ENCODE measurements around the gene HMGCL. TPM values are rescaled to one million over a fixed set of nuclear protein-coding genes. Genes with fewer than 3 reads are reported as not detected.

Gene HMGCL
- total RNA-seq (2022) (30.4 and 39.3 TPM in 2 replicates), Bru-seq, nascent RNA (percentile 68 among the genes with signal in this experiment), BruChase-seq, experiment 1, labeled RNA remaining after a 6-hour chase (percentile 74 among the genes with signal in this experiment), BruChase-seq, experiment 2, labeled RNA remaining after a 2-hour chase (percentile 72 among the genes with signal in this experiment)
- long read RNA-seq, transcript HMGCL-203 (9 exons, 1,600 nt) = major isoform, 80 of 102 reads
- long read RNA-seq, partial matches to known transcripts = 2 of 102 reads
- long read RNA-seq, other reads (novel, unspliced or antisense) = 12 of 102 reads

- POLR2A ChIA-PET = interaction anchor here (0.6 to 3.0 kb wide), 22 partner anchors 9 to 377 kb away, joined by 3 to 43 read pairs (median 4); partner anchors contain the start of genes GALE, LYPLA2, PITHD1 and PNRC2
- Mint-ChIP-seq H3K4me1 (ENCODE audit: insufficient read depth, unreplicated experiment) (peaks cover 11% of the 10 kb centered on the region), H3K36me3 (ENCODE audit: insufficient read depth, unreplicated experiment) (peaks cover 6% of the 10 kb centered on the region), H3K27me3 (ENCODE audit: insufficient read depth, unreplicated experiment) (no peaks in the 10 kb centered on the region), H3K9me3 (ENCODE audit: unreplicated experiment) (no peaks in the 10 kb centered on the region), H3K4me3 (ENCODE audit: unreplicated experiment) (peak within 1 kb of the TSS; percentile 90), H3K27ac (ENCODE audit: low read depth, unreplicated experiment) (peak within 1 kb of the TSS; percentile 92)
- no peak for TF ChIP-seq CTCF (IDR thresholded peaks at IDR 0.05; ENCODE audit: unreplicated experiment)
- DNase-seq (ENCODE audit: unreplicated experiment) = peak; percentile 86
- intact Hi-C loops (cut with micrococcal nuclease) = no loop called here
- BruUV-seq (replicated peaks) = no TSS peak
- CTCF ChIA-PET = interaction anchor here (0.5 to 2.2 kb wide), 6 partner anchors 15 to 1149 kb away, joined by 3 to 11 read pairs (median 4); no protein-coding TSS in a partner anchor
Measured at GRCh38 chr1:23825076-23825761, at the start of gene HMGCL. Gene HMGCL (minus strand): TSS chr1:23825429. CDS start chr1:23825415, 14 bp downstream.

- intact Hi-C loops (cut with micrococcal nuclease) = no loop called here
- BruUV-seq (replicated peaks) = no TSS peak
- no peak overlapping the region for H3K27ac Mint-ChIP-seq (ENCODE audit: low read depth, unreplicated experiment)
- TF ChIP-seq CTCF (IDR thresholded peaks at IDR 0.05; ENCODE audit: unreplicated experiment) = no peak
- peaks cover 16% of the 10 kb centered on the region for H3K27me3 Mint-ChIP-seq (ENCODE audit: insufficient read depth, unreplicated experiment)
- no peak for DNase-seq (ENCODE audit: unreplicated experiment)
- H3K4me3 Mint-ChIP-seq (ENCODE audit: unreplicated experiment) = no peak overlapping the region
- CTCF ChIA-PET = interaction anchor here (0.7 to 1.5 kb wide), 2 partner anchors 62 to 67 kb away, joined by 4 read pairs; no protein-coding TSS in a partner anchor
- H3K9me3 Mint-ChIP-seq (ENCODE audit: unreplicated experiment) = no peaks in the 10 kb centered on the region
- H3K4me1 Mint-ChIP-seq (ENCODE audit: insufficient read depth, unreplicated experiment) = peaks cover 12% of the 10 kb centered on the region
- POLR2A ChIA-PET = interaction anchor here (0.6 to 0.8 kb wide), 2 partner anchors 44 to 46 kb away, joined by 3 to 4 read pairs; no protein-coding TSS in a partner anchor
- no peaks in the 10 kb centered on the region for H3K36me3 Mint-ChIP-seq (ENCODE audit: insufficient read depth, unreplicated experiment)
Measured at GRCh38 chr1:23872421-23872820, 47.2 kb upstream of the HMGCL start.

GRCh38 chr1:23869051-23869450 is 43.8 kb upstream of the HMGCL start:
- no peak for DNase-seq (ENCODE audit: unreplicated experiment)
- Mint-ChIP-seq H3K9me3 (ENCODE audit: unreplicated experiment) (no peaks in the 10 kb centered on the region), H3K4me1 (ENCODE audit: insufficient read depth, unreplicated experiment) (peaks cover 30% of the 10 kb centered on the region), H3K4me3 (ENCODE audit: unreplicated experiment) (peak overlapping the region; percentile 70), H3K36me3 (ENCODE audit: insufficient read depth, unreplicated experiment) (peaks cover 3% of the 10 kb centered on the region), H3K27ac (ENCODE audit: low read depth, unreplicated experiment) (no peak overlapping the region), H3K27me3 (ENCODE audit: insufficient read depth, unreplicated experiment) (peaks cover 16% of the 10 kb centered on the region)
- ChIA-PET CTCF (interaction anchor here (0.6 to 3.4 kb wide), 13 partner anchors 9 to 277 kb away, joined by 3 to 16 read pairs (median 3); partner anchors contain the start of gene PITHD1), POLR2A (interaction anchor here (0.6 to 1.1 kb wide), 3 partner anchors 17 to 76 kb away, joined by 3 to 4 read pairs (median 4); partner anchors contain the start of gene HMGCL)
- no TSS peak for BruUV-seq (replicated peaks)
- no peak for TF ChIP-seq CTCF (IDR thresholded peaks at IDR 0.05; ENCODE audit: unreplicated experiment)
- intact Hi-C loops (cut with micrococcal nuclease) = no loop called here

GRCh38 chr1:23868557-23869016 is 43.4 kb upstream of the HMGCL start:
- H3K4me3 Mint-ChIP-seq (ENCODE audit: unreplicated experiment) = peak overlapping the region; percentile 70
- intact Hi-C loops (cut with micrococcal nuclease) = loop anchor here (1.0 kb wide), 1 partner anchor 59 kb away; no protein-coding TSS in a partner anchor
- ChIA-PET POLR2A (interaction anchor here (0.6 to 1.2 kb wide), 3 partner anchors 10 to 76 kb away, joined by 3 to 4 read pairs (median 4); partner anchors contain the start of gene HMGCL), CTCF (interaction anchor here (0.6 to 3.4 kb wide), 11 partner anchors 9 to 277 kb away, joined by 3 to 16 read pairs (median 3); partner anchors contain the start of gene PITHD1)
- H3K27me3 Mint-ChIP-seq (ENCODE audit: insufficient read depth, unreplicated experiment) = peaks cover 16% of the 10 kb centered on the region
- TF ChIP-seq CTCF (IDR thresholded peaks at IDR 0.05; ENCODE audit: unreplicated experiment) = peak; percentile 16
- H3K9me3 Mint-ChIP-seq (ENCODE audit: unreplicated experiment) = no peaks in the 10 kb centered on the region
- no peak for DNase-seq (ENCODE audit: unreplicated experiment)
- peak overlapping the region; percentile 40 for H3K27ac Mint-ChIP-seq (ENCODE audit: low read depth, unreplicated experiment)
- peaks cover 30% of the 10 kb centered on the region for H3K4me1 Mint-ChIP-seq (ENCODE audit: insufficient read depth, unreplicated experiment)
- H3K36me3 Mint-ChIP-seq (ENCODE audit: insufficient read depth, unreplicated experiment) = peaks cover 6% of the 10 kb centered on the region
- no TSS peak for BruUV-seq (replicated peaks)

Data from MCF 10A (cell line).